Measurements from ENCODE around the gene ADSS1. TPM values are rescaled to one million over a fixed set of nuclear protein-coding genes. Genes with fewer than 3 reads are reported as not detected.
A peak's percentile ranks its signal among the peaks of the same experiment; 100 is the strongest.
"Not testable (repeated sequence)": the region's sequence is repeated elsewhere in the genome, so short reads cannot be mapped to it uniquely, and the experiment has no call there.

ADSS1 gene
- total RNA-seq, 1 donor from 2014 or later = 191 TPM

DNA sequence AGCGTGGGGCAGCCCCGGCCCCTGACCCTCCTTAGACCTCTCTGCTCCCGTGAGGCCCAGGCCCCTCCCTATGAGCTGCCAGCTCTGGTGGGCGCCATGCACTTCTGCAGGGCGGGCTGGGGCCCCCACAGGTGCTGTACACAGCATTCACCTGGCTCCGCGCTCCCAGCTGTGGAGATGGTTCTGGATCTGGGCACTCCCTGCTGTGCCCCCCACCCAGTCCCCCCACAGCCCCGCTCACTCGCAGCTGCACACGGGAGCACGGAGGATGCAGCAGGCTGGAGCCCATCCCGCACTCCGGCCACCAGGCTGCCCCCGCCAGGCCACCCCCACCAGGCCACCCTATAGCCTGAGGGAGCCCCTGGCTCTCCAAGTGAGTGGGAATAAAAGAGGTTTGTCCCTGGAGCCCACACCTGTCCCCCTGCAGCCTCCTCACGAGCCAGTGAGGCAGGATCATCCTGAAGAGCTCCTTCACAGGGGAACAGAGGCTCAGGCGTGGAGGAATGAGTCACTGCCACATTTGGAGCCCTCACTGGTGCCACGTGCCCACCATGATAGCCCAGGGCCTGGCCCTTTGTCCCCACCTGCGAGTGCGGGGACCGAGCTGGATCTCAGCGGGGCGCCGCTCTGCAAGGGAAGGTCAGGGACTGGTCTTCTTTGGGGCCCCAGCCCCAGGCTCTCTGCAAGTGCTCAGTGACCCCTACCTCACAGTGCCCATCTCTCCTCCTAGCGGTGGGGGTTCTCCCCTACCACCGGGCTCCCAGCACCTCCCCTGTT is 1.9 kb downstream of the ADSS1 start:
- intact Hi-C loops (cut with DNase I) = loop anchor here (2.0 to 10.0 kb wide), 2 partner anchors 27 to 749 kb away; partner anchors contain the start of genes CRIP2 and SIVA1
- DNase-seq (ENCODE audit: missing footprints) = no peak
- ATAC-seq = no peak

DNA sequence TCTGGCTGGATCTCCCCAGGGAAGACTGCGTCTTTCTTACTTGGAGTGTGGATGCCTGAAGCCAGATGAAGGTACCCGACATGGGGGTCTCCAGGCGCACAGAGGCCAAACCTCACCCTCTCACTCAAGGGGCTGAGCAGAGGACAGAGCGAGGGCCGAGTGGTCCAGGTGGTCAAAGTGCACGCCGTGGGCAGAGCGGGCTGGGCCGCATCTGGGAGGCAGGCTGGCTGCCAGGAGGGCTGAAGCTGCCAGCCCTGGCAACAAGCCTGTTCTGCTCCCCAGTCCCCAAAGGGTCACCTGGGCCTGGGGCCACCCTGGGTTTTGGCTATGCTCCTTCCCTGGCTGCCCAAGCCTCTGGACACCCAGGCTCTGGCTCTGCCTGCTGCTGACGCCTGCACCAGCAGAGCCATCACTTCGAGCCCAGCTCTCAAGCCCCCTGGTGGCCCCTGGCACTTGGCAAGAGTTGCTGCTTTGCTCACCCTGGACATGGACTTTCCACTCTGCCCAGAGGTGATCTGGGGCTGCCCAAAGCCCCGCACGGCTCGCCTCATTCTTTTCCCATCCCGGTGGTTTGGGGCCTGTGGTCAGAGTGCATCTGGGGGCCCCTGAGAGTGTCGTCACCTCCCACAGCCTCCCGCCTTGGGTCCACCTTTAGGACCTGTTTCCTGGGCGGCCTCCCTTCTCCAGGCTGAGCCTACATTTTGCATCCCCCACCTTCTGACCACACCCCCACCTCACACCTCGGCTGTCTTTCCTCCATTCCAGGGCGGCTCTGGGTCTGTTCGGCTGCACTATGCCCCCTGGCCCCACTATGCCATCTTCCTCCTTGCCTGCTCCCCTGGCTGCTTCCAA is 2.8 kb downstream of the ADSS1 start:
- intact Hi-C loops (cut with DNase I) = loop anchor here (10.0 kb wide), 1 partner anchor 748 kb away; the partner anchor contains the start of gene CRIP2
- DNase-seq (ENCODE audit: missing footprints) (no peak), ATAC-seq (no peak)

DNA sequence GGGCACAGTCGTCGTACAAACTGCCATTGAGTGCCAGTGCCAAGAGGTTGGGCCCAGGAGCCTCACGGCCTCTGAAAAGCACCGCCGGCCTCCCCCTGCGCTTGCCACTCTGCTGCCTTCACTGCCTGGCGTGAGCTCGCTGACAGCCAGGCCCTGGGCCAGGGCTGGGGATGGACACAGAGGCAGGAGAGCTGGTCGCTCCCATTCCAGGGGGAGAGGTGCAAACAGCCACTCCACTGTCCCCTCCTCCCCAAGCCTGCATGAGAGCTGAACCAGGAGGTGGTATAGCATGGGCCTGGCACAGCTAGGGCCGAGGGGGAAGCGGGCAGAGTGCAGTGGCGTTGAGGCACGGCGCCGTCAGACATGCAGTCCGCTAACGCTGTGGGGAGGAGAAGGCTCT is 4.6 kb downstream of the ADSS1 start:
- ATAC-seq = no peak
- intact Hi-C loops (cut with DNase I) = loop anchor here (10.0 kb wide), 1 partner anchor 746 kb away; the partner anchor contains the start of gene CRIP2
- no peak for DNase-seq (ENCODE audit: missing footprints)

DNA sequence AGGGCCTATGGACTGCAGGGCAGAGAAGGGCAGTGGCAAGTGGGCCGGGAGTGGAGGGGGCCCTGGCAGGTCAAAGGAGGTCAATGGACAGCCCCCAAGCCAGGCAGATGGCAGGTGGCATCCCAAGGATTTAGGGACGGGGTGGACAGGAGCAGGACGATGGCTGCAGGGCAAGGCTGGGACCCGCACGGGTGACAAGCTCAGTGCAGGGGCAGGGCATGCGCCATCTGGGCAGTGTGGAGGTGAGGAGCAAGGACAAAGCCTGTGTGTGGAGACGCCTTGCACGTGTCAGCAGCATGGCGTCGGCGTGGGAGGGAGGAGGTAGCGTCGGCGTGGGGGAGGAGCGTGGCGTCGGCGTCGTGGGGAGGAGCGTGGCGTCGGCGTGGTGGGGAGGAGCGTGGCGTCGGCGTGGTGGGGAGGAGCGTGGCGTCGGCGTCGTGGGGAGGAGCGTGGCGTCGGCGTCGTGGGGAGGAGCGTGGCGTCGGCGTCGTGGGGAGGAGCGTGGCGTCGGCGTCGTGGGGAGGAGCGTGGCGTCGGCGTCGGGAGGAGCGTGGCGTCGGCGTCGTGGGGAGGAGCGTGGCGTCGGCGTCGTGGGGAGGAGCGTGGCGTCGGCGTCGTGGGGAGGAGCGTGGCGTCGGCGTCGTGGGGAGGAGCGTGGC is 5.3 kb downstream of the ADSS1 start:
- DNase-seq (ENCODE audit: missing footprints); ATAC-seq: not testable (repeated sequence)
- intact Hi-C loops (cut with DNase I) = loop anchor here (10.0 kb wide), 1 partner anchor 745 kb away; the partner anchor contains the start of gene CRIP2

DNA sequence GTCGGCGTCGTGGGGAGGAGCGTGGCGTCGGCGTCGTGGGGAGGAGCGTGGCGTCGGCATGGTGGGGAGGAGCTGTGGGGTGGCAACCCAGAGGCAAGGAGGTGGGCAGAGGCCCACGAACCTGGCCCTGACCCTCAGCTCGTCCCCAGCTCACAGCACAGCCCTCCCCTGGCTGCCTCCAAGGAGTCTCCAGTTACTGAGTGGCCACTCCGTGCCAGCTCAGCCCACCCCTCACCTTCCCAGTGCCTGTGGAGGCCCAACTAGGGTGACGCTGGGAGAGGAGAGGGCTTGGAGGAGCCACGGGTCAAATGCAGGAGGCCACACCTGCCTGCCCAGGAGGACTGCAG is 5.8 kb downstream of the ADSS1 start:
- DNase-seq (ENCODE audit: missing footprints) (no peak), ATAC-seq (no peak)
- intact Hi-C loops (cut with DNase I) = loop anchor here (10.0 kb wide), 1 partner anchor 745 kb away; the partner anchor contains the start of gene CRIP2

DNA sequence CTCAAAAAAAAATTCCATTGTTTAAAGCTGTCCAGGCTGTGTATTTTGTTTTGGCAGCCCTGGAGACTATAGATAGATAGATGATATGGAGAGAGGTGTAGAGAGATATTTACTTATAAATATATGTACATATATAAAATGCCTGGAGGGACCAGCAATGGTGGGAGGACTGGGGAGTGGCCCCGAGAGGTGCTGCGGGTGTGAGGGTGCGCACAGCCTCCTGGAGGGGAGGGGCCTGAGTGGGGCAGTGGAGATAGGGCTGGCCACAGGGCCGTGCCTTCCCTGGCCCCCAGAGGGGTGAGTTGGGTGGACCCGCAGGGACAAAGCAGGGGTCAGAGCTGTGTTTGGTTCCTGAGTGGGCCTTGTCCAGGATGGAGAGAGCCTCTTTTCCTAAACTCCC is 6.5 kb downstream of the ADSS1 start:
- DNase-seq (ENCODE audit: missing footprints) (no peak), ATAC-seq (no peak)
- intact Hi-C loops (cut with DNase I) = no loop called here

DNA sequence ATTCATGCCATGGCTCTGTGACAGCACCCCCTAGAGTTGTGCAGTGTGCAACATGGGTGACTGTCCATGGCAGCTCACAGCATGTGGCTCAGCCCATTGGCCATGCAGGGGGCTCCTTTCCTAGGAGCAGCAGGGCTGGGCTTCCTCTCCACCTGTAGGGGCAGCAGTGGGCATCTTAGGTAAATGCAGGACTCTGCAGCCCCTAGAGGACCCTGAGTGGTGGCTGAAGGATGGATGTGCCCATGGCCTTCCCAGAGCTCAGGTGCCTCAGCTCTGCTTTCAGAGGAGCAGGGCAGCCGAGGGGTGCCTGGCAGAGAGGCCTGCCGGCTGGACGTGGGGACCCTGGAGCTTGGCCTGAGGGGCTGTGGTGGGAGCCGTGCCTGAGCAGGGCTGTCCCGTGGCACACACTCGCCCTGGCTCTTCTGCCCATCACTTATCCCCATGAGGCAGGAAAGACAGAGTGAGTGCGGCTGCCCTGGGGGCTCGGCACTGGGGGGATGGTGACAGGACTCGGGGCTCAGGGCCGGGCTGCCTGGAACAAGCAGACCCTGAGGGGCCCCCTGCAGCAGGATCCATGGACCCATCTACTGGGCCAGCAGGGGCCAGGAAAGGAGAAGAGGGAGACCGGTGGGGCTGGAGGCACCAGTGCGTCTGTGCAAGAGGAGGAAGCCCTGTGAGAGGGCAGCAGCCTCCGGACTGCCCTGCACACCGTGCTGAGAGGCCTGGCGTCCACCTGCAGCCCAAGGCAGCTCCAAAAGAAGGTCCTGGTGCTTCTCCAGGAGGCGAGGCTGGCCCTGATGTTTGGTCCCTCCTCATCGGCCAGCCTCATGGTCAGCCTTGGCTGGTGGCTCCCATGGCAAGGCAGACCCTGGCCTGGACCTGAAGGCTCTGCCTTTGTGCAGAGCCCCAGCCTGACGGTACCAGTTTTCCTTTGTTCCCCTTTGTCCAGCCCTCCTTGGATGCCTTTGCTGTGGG is 7.6 kb downstream of the ADSS1 start:
- no peak for ATAC-seq
- intact Hi-C loops (cut with DNase I) = no loop called here
- no peak for DNase-seq (ENCODE audit: missing footprints)

DNA sequence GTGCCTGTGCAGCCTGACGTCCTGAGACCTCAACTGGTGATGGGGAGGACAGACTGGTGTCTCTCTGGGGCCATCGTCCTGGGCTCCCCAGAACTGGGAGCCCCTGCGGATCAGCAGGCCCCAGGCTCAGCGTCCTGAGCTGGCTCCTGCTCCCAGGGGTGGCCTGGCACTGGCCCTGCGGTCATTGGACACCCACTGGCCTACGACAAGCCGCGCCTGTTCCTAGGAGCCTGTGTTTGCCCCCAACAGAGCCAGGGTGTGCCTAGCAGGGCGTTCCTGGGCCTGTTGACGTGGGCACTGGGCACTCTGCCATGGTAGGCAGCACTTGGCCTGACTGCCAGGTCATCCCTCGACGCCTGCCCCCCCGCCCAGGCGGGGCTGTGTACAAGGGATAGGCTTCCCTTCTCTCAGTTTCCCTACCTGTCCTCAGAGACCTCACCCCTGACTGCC is 8.4 kb downstream of the ADSS1 start:
- intact Hi-C loops (cut with DNase I) = no loop called here
- ATAC-seq = peak; percentile 72

DNA sequence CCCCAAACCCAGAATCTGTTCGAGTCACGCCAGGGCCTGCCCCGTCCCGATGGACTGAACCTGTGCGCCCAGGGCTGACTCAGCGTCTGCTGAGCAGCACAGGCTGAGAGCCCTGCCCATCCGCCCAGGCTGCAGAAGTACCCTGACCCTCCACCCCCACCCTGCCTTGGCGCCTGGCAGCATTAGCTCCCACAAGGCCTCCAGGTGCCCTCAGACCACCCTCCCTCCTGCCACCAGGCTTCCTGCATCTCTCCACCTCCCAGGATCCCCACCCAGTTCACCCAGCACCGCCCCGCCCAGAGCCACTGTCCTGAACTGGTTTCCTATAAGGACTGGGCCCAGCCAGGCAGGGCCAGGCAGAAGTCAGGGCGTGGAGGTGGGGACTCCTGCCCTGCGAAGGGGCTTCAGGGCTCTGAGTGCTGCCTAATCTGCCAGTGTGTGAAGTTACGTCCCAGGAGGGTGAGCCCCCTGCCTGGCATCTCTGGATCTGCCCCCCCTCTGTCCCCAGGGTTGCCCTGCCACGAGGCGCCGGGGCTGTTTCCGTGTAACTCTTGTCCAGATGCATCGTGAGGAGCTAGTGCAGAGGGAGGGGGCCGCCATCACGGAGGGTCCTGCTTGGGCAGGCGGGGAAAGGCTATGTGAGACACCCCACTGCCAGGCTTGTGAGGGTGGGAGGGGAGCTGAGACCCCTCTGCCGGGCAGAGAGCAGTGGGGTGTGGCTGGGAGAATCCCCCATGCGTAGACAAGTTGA is 9.1 kb downstream of the ADSS1 start:
- ATAC-seq (no peak), DNase-seq (ENCODE audit: missing footprints) (no peak)
- intact Hi-C loops (cut with DNase I) = no loop called here

More for the DNA sequence above, 8.4 kb downstream of the ADSS1 start:
- peak; percentile 87 for DNase-seq (ENCODE audit: missing footprints)

DNA sequence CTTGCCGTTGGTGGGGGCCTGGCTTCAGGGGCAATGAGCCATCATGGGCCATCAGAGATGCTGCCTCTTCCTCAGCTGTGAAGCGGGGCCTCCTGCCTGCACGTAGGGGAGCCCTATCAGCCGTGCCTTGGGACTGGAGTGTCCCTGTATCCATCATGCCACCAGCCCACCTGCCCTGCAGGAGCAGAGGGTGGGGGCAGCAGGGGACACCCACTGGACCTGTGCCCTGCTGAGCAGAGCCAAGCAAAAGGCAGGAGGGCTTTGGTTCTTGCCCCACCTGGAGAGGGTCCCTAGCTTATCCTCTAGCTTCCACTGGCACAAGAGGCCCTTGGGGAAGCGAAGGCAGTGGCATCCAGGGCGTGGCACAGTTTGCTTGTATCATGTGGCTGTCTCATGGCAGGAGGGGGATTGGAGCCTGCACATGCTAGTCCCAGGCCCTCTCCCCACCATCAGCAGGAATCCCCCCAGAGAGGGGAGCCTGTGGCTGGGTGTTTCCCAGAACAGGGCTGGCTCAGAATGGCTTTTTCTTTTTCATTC is 10.1 kb downstream of the ADSS1 start:
- no peak for ATAC-seq
- no peak for DNase-seq (ENCODE audit: missing footprints)
- intact Hi-C loops (cut with DNase I) = no loop called here

DNA sequence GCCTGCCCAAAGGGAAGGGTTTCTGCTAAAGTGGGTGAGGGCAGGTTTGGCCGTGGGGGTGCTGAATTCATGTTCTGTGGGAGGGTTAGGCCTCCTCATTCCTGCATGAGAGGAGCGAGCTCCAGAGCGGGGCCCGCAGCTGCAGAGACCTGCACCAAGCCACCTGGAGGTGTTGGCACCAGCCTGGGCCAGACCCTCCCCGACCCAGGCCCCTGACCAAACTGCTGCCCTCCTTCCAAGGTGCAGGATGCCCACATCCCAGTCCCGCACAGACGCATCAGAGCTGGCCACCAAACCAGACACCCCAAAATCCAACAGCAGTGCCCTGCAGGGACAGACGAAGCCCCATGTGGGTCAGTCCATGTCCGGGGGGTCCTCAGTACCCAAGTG is 10.6 kb downstream of the ADSS1 start:
- intact Hi-C loops (cut with DNase I) = no loop called here
- no peak for DNase-seq (ENCODE audit: missing footprints)

DNA sequence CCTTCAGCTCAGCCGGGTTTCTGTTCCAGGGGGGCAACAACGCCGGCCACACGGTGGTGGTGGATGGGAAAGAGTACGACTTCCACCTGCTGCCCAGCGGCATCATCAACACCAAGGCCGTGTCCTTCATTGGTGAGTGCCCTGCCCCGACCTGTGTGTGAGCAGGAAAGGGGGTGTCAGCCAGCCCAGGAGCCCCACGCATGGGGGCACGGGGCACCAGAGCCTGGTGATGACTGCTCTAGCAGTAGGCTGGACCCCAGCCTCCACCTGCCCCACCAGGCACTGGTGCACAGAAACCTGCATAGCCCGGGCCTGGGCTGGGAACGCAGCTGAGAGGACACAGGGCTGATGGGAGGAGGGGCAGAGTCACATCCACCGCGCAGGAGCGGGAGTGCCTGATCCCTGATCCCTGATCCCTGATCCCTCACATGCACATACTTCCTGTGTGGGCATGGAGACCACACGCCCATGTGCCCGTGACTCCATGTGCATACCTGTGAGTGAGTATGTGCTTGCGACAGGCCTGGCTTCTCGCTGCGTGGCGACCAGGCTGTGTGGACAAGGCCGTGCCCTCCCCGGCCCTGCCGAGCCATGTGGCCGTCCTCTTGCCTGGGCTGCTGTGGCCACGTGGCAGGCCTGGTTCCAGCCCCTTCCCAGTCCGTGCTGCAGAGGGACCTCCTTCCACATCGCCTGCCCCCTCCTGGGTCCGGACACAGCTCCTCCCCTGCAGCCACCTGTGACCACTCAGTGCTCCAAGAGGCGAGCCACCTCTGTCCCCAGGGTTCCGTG is 11.2 kb downstream of the ADSS1 start:
- DNase-seq (ENCODE audit: missing footprints) (no peak), ATAC-seq (peak; percentile 13)
- intact Hi-C loops (cut with DNase I) = no loop called here

More for the DNA sequence above, 10.6 kb downstream of the ADSS1 start:
- no peak for ATAC-seq

DNA sequence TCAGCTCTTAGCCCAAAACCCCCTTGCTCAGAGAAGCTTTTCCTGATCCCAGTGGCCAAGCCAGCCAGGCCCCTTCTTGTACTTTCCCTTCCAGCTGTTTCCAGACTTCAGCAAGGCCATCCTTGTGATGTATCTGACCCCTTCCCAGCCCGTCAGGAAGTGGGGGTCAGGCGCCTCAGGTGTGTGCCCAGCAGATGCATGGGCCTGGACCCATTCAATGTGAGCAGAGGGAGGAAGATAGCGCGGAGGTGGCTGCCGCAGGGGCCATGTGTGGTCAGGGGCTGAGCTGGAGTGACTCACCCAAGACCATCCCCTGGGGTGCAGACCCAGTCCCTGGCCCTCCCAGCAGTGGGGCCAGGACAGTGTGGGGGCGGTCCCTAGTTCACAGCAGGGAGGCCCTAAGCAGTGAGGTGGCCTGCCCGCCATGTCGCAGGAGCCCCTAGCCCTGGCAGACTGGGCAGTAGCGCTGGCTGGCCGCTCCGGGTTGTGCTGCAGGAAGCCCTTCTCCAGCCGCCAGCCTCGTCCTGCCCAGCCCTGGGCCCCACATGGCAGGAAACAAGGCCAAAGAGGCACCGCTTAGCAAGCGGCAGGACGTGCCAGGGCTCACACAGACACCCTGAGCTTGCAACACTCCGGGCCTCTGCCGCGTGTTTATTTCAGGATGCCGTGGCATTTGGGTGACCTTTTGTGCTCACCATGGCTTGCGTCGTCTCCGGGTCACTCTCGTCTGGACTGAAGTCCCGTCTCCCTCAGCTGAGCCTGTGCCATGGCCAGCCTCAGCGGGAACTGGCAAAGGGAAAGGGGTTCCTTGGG is 12.0 kb downstream of the ADSS1 start:
- intact Hi-C loops (cut with DNase I) = no loop called here
- DNase-seq (ENCODE audit: missing footprints) = peak; percentile 95
- peak; percentile 76 for ATAC-seq

DNA sequence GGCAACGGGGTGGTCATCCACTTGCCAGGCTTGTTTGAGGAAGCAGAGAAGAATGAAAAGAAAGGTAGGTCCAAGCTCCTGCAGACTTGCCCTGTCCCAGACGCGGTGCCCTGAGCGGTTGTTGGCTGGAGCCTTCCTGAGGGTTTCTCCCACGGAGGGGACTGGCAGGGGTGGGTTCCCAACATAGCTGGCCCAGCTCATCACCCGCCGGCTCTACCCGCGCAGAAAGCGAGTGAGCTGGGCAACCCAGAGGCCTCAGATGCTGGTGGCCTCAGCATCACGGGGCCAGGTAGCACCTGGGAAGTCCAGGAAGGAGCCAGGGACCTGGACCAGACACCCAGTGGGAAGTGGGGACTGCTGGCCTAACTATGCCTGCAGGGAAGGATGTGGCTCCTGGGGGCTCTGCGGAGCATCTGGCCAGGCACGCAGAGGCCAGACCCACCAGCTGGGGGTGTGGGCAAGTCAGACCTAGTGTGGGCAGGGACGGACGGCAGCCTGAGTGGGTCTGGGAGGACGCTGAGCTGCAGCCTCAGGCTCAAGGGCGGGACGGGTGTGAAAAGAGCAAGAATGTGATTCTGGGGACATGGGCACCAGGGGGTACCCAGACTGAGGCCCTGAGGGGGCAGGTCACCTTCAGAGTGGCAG is 14.5 kb downstream of the ADSS1 start:
- ATAC-seq (no peak), DNase-seq (ENCODE audit: missing footprints) (no peak)
- intact Hi-C loops (cut with DNase I) = no loop called here

DNA sequence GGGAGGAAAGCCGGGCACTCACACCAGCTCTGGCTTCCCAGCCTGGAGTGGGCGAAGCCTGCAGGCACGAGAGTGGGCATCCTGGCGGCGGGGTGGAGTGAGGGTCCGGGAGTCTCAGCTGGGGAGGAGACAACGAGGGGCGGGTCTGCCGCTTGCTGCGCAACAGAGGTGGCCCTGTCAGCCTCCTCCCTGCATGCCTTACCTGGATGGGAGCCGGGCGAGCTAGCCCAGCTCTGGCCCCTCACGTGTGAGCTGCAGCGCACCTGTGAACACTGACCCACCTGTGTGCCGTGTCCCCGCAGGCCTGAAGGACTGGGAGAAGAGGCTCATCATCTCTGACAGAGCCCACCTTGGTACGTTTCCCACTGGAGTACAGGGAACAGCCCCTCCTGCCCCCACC is 15.0 kb downstream of the ADSS1 start:
- intact Hi-C loops (cut with DNase I) = no loop called here
- ATAC-seq (no peak), DNase-seq (ENCODE audit: missing footprints) (no peak)

Data from Right ventricle myocardium inferior (tissue), 1 donor.